ENCODE results near the gene VBP1. TPM values are rescaled to one million over a fixed set of nuclear protein-coding genes. Genes with fewer than 3 reads are reported as not detected.
A peak's percentile ranks its signal among the peaks of the same experiment; 100 is the strongest.
"Not testable (repeated sequence)": the region's sequence is repeated elsewhere in the genome, so short reads cannot be mapped to it uniquely, and the experiment has no call there.

Gene VBP1
- total RNA-seq, result 86.4 and 87.5 TPM in 2 replicates

GRCh38 chrX:155216179-155216939 is at the start of gene VBP1:
Gene VBP1, plus strand, starts transcription at chrX:155216460. Its CDS starts 23 bp downstream, at chrX:155216483.
- peak within 1 kb of the TSS; percentile 99 for H3K4me3 Mint-ChIP-seq
- peak; percentile 95 for DNase-seq
- peak within 1 kb of the TSS; percentile 90 for H3K27ac Mint-ChIP-seq
- intact Hi-C loops (cut with micrococcal nuclease), result loop anchor here (1.0 to 10.0 kb wide), 7 partner anchors 47 to 396 kb away; partner anchors contain the start of genes FUNDC2, SPRY3 and TMLHE
- H3K27me3 Mint-ChIP-seq, result no peaks in the 10 kb centered on the region
- peaks cover 19% of the 10 kb centered on the region for H3K4me1 Mint-ChIP-seq
- H3K9me3 Mint-ChIP-seq, result no peaks in the 10 kb centered on the region
- H3K36me3 Mint-ChIP-seq (ENCODE audit: low read depth), result peaks cover 4% of the 10 kb centered on the region

GRCh38 chrX:155169881-155170280 is 46.4 kb upstream of the VBP1 start:
- no peaks in the 10 kb centered on the region for H3K4me1 Mint-ChIP-seq
- no peak overlapping the region for H3K4me3 Mint-ChIP-seq
- DNase-seq, result no peak
- H3K36me3 Mint-ChIP-seq (ENCODE audit: low read depth), result no peaks in the 10 kb centered on the region
- intact Hi-C loops (cut with micrococcal nuclease), result no loop called here
- H3K9me3 Mint-ChIP-seq, result peaks cover 4% of the 10 kb centered on the region
- no peak overlapping the region for H3K27ac Mint-ChIP-seq
- peaks cover 1% of the 10 kb centered on the region for H3K27me3 Mint-ChIP-seq

- Mint-ChIP-seq H3K27me3 (no peaks in the 10 kb centered on the region), H3K4me3 (no peak overlapping the region), H3K27ac (no peak overlapping the region), H3K36me3 (ENCODE audit: low read depth) (no peaks in the 10 kb centered on the region), H3K9me3 (no peaks in the 10 kb centered on the region), H3K4me1 (no peaks in the 10 kb centered on the region)
- no peak for DNase-seq
- intact Hi-C loops (cut with micrococcal nuclease), result no loop called here
Observed at GRCh38 chrX:155179346-155179997, 36.8 kb upstream of the VBP1 start.

GRCh38 chrX:155188786-155189185 is 27.5 kb upstream of the VBP1 start:
- Mint-ChIP-seq H3K4me1 (peaks cover 19% of the 10 kb centered on the region), H3K27me3 (peaks cover 3% of the 10 kb centered on the region), H3K27ac (peak overlapping the region; percentile 37), H3K36me3 (ENCODE audit: low read depth) (peaks cover 1% of the 10 kb centered on the region), H3K4me3 (peak overlapping the region; percentile 41), H3K9me3 (peaks cover 29% of the 10 kb centered on the region)
- intact Hi-C loops (cut with micrococcal nuclease), result no loop called here
- DNase-seq, result peak; percentile 72

GRCh38 chrX:155211208-155211607 is 5.1 kb upstream of the VBP1 start:
- peaks cover 4% of the 10 kb centered on the region for H3K4me1 Mint-ChIP-seq
- H3K36me3 Mint-ChIP-seq (ENCODE audit: low read depth), result no peaks in the 10 kb centered on the region
- intact Hi-C loops (cut with micrococcal nuclease), result loop anchor here (10.0 kb wide), 1 partner anchor 296 kb away; no protein-coding TSS in a partner anchor
- no peak overlapping the region for H3K27ac Mint-ChIP-seq
- no peaks in the 10 kb centered on the region for H3K27me3 Mint-ChIP-seq
- DNase-seq, result no peak
- no peak overlapping the region for H3K4me3 Mint-ChIP-seq
- H3K9me3 Mint-ChIP-seq, result no peaks in the 10 kb centered on the region

GRCh38 chrX:155213731-155214130 is 2.5 kb upstream of the VBP1 start:
- H3K27ac Mint-ChIP-seq, result no peak overlapping the region
- H3K4me1 Mint-ChIP-seq, result peaks cover 16% of the 10 kb centered on the region
- no peaks in the 10 kb centered on the region for H3K36me3 Mint-ChIP-seq (ENCODE audit: low read depth)
- H3K27me3 Mint-ChIP-seq, result no peaks in the 10 kb centered on the region
- H3K4me3 Mint-ChIP-seq, result no peak overlapping the region
- DNase-seq, result no peak
- intact Hi-C loops (cut with micrococcal nuclease), result loop anchor here (10.0 kb wide), 1 partner anchor 299 kb away; no protein-coding TSS in a partner anchor
- H3K9me3 Mint-ChIP-seq, result no peaks in the 10 kb centered on the region

- H3K27me3 Mint-ChIP-seq, result no peaks in the 10 kb centered on the region
- H3K9me3 Mint-ChIP-seq, result no peaks in the 10 kb centered on the region
- H3K4me1 Mint-ChIP-seq, result peaks cover 19% of the 10 kb centered on the region
- peaks cover 3% of the 10 kb centered on the region for H3K36me3 Mint-ChIP-seq (ENCODE audit: low read depth)
- intact Hi-C loops (cut with micrococcal nuclease), result loop anchor here (1.0 to 10.0 kb wide), 7 partner anchors 48 to 397 kb away; partner anchors contain the start of genes FUNDC2, SPRY3 and TMLHE
- H3K27ac Mint-ChIP-seq, result peak overlapping the region; percentile 90
- H3K4me3 Mint-ChIP-seq, result peak overlapping the region; percentile 99
- DNase-seq, result no peak
Observed at GRCh38 chrX:155215443-155216178, 649 bp upstream of the VBP1 start.

- peaks cover 10% of the 10 kb centered on the region for H3K36me3 Mint-ChIP-seq (ENCODE audit: low read depth)
- H3K27me3 Mint-ChIP-seq, result no peaks in the 10 kb centered on the region
- peaks cover 19% of the 10 kb centered on the region for H3K4me1 Mint-ChIP-seq
- peak overlapping the region; percentile 99 for H3K4me3 Mint-ChIP-seq
- no peaks in the 10 kb centered on the region for H3K9me3 Mint-ChIP-seq
- DNase-seq, result peak; percentile 54
- intact Hi-C loops (cut with micrococcal nuclease), result loop anchor here (1.0 to 10.0 kb wide), 7 partner anchors 46 to 396 kb away; partner anchors contain the start of genes FUNDC2, SPRY3 and TMLHE
- H3K27ac Mint-ChIP-seq, result peak overlapping the region; percentile 90
Observed at GRCh38 chrX:155216940-155217440, 730 bp downstream of the VBP1 start.

- peaks cover 19% of the 10 kb centered on the region for H3K4me1 Mint-ChIP-seq
- H3K27ac Mint-ChIP-seq, result no peak overlapping the region
- DNase-seq, result no peak
- intact Hi-C loops (cut with micrococcal nuclease), result loop anchor here (10.0 kb wide), 1 partner anchor 304 kb away; no protein-coding TSS in a partner anchor
- H3K27me3 Mint-ChIP-seq, result no peaks in the 10 kb centered on the region
- peak overlapping the region; percentile 43 for H3K4me3 Mint-ChIP-seq
- no peaks in the 10 kb centered on the region for H3K9me3 Mint-ChIP-seq
- peaks cover 21% of the 10 kb centered on the region for H3K36me3 Mint-ChIP-seq (ENCODE audit: low read depth)
Observed at GRCh38 chrX:155218777-155219176, 2.5 kb downstream of the VBP1 start.

GRCh38 chrX:155221351-155221750 is 5.1 kb downstream of the VBP1 start:
- Mint-ChIP-seq H3K27me3 (no peaks in the 10 kb centered on the region), H3K27ac (no peak overlapping the region), H3K36me3 (ENCODE audit: low read depth) (peaks cover 26% of the 10 kb centered on the region), H3K9me3 (no peaks in the 10 kb centered on the region), H3K4me3 (no peak overlapping the region), H3K4me1 (peaks cover 15% of the 10 kb centered on the region)
- DNase-seq, result no peak
- intact Hi-C loops (cut with micrococcal nuclease), result no loop called here

GRCh38 chrX:155223746-155224145 is 7.5 kb downstream of the VBP1 start:
- H3K4me1 Mint-ChIP-seq; H3K27ac Mint-ChIP-seq; H3K4me3 Mint-ChIP-seq; H3K27me3 Mint-ChIP-seq; H3K9me3 Mint-ChIP-seq; DNase-seq; intact Hi-C loops (cut with micrococcal nuclease): not testable (repeated sequence)
- H3K36me3 Mint-ChIP-seq (ENCODE audit: low read depth), result peaks cover 30% of the 10 kb centered on the region

GRCh38 chrX:155225774-155226173 is 9.5 kb downstream of the VBP1 start:
- no peaks in the 10 kb centered on the region for H3K9me3 Mint-ChIP-seq
- DNase-seq, result no peak
- no peak overlapping the region for H3K4me3 Mint-ChIP-seq
- no peak overlapping the region for H3K27ac Mint-ChIP-seq
- H3K27me3 Mint-ChIP-seq, result no peaks in the 10 kb centered on the region
- H3K36me3 Mint-ChIP-seq (ENCODE audit: low read depth), result peaks cover 39% of the 10 kb centered on the region
- intact Hi-C loops (cut with micrococcal nuclease), result no loop called here
- H3K4me1 Mint-ChIP-seq, result peaks cover 1% of the 10 kb centered on the region

GRCh38 chrX:155231163-155231562 is 14.9 kb downstream of the VBP1 start:
- H3K4me3 Mint-ChIP-seq, result no peak overlapping the region

More at GRCh38 chrX:155231163-155231562, 14.9 kb downstream of the VBP1 start:
- intact Hi-C loops (cut with micrococcal nuclease), result no loop called here
- no peak for DNase-seq
- Mint-ChIP-seq H3K36me3 (ENCODE audit: low read depth) (peaks cover 33% of the 10 kb centered on the region), H3K27ac (peak overlapping the region; percentile 79), H3K27me3 (no peaks in the 10 kb centered on the region), H3K4me1 (peaks cover 10% of the 10 kb centered on the region), H3K9me3 (no peaks in the 10 kb centered on the region)
